NT2/D1 (cell line): ENCODE data around the gene LYZL2.

Experiments used
- SUZ12 ChIP-seq: IDR thresholded peaks from 2 replicates; pipeline ENCODE4 v1.6.1; 2011; ENCODE audit not compliant: insufficient read length, insufficient read depth; ENCODE audit errors: extremely low read depth
- YY1 ChIP-seq: IDR thresholded peaks from 2 replicates; pipeline ENCODE4 v1.6.1; 2011; ENCODE audit not compliant: insufficient read length, insufficient read depth
- ZNF274 ChIP-seq: IDR thresholded peaks from 2 replicates; pipeline ENCODE4 v1.6.1; 2011; ENCODE audit warnings: mild to moderate bottlenecking, low read depth, low read length

GRCh38 chr10:30637881-30638467 is 8.4 kb upstream of the LYZL2 start:
- TF ChIP-seq YY1 = no peak
- no peak for TF ChIP-seq ZNF274
- no peak for TF ChIP-seq SUZ12
